Measurements from ENCODE around the gene TNS1.

The TNS1 gene

DNA sequence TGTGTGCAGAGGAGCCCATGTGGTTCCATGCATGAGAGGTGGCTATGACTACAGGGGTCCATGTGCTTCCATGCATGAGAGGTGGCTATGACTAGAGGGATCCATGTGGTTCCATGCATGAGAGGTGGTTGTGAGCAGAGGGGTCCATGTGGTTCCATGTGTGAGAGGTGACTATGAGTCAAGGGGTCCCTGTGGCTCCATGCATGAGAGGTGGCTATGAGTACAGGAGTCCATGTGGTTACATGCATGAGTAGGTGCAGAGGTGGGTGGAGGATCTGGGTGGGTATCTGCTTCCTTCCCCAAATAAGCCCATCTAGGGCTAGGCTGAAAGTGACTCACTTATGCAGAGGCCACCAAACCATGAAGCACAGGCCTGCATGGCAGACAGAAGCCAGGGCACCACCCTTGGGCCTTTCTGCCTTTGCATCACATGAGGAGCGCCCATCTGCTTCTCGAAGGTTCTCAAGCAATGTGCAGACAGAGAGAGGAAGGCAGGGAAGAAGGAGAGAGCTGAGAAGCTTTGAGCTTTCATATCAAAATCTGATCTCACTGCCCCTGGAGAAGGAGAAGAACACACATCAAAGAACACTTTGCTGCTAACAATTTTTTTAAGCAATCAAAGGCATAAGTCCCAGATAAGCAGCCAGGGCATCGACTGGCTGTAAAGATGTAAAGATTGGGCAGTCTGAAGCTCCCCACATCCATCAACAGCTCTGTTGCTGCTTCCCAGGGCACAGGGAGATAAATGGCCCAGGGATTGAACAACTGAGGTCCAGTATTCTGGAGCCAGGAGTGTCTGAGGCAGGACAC, 137.6 kb downstream of the TNS1 start:
- DNase-seq (ENCODE audit: extremely low spot score): no peak
- TF ChIP-seq FOXM1 (IDR thresholded peaks at IDR 0.05; ENCODE audit: borderline replicate concordance) (no peak), SP1 (IDR thresholded peaks at IDR 0.05) (no peak), HDGF (IDR thresholded peaks at IDR 0.05; ENCODE audit: borderline replicate concordance) (no peak), FOXK2 (IDR thresholded peaks at IDR 0.05) (no peak), BHLHE40 (IDR thresholded peaks at IDR 0.05; ENCODE audit: borderline replicate concordance) (no peak), FOXA1 (IDR thresholded peaks at IDR 0.05) (no peak), ELF4 (IDR thresholded peaks at IDR 0.05) (no peak), SUZ12 (IDR thresholded peaks at IDR 0.05) (no peak), L3MBTL2 (conservative IDR thresholded peaks at IDR 0.05) (no peak), CTBP1 (IDR thresholded peaks at IDR 0.05; ENCODE audit: borderline replicate concordance) (no peak), ARNT (IDR thresholded peaks at IDR 0.05) (no peak), NFRKB (IDR thresholded peaks at IDR 0.05) (no peak), ZNF384 (IDR thresholded peaks at IDR 0.05) (no peak), LEF1 (IDR thresholded peaks at IDR 0.05; ENCODE audit: borderline replicate concordance) (no peak), TARDBP (IDR thresholded peaks at IDR 0.05) (no peak)
- TF ChIP-seq, protein P1, sequence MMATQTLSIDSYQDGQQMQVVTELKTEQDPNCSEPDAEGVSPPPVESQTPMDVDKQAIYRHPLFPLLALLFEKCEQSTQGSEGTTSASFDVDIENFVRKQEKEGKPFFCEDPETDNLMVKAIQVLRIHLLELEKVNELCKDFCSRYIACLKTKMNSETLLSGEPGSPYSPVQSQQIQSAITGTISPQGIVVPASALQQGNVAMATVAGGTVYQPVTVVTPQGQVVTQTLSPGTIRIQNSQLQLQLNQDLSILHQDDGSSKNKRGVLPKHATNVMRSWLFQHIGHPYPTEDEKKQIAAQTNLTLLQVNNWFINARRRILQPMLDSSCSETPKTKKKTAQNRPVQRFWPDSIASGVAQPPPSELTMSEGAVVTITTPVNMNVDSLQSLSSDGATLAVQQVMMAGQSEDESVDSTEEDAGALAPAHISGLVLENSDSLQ (IDR thresholded peaks at IDR 0.05): no peak
- ChIA-PET CTCF (interaction anchor here (0.6 to 1.4 kb wide), 2 partner anchors 128 to 129 kb away, joined by 3 read pairs; no protein-coding TSS in a partner anchor), POLR2A (no interaction called here)

DNA sequence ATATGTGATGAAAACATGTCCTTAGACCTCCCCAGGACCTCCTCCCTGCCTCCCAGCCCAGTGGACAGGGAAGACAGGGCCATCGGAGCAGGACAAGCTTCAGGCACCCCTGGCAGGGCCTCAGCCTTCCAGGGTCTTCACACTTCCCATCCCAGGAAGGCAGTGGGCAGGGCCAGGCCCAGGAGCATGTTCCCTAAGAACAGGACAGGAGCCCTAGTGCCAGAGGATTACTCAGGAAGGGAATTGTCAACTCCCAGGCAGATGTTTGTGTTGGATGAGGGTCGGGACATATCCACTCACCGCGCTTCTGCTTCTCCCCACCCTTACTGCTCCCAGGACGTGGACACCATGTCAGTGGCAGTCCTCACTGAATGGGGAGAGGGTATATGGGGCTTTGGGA, 138.9 kb downstream of the TNS1 start:
- POLR2A ChIA-PET: no interaction called here
- no peak for DNase-seq (ENCODE audit: extremely low spot score)
- CTCF ChIA-PET: no interaction called here
- no peak for TF ChIP-seq FOXA1 (IDR thresholded peaks at IDR 0.05)
- TF ChIP-seq SUZ12 (IDR thresholded peaks at IDR 0.05): no peak
- no peak for TF ChIP-seq SP1 (IDR thresholded peaks at IDR 0.05)
- TF ChIP-seq FOXK2 (IDR thresholded peaks at IDR 0.05): no peak
- TF ChIP-seq BHLHE40 (IDR thresholded peaks at IDR 0.05; ENCODE audit: borderline replicate concordance): no peak
- TF ChIP-seq FOXM1 (IDR thresholded peaks at IDR 0.05; ENCODE audit: borderline replicate concordance): no peak
- no peak for TF ChIP-seq LEF1 (IDR thresholded peaks at IDR 0.05; ENCODE audit: borderline replicate concordance)
- no peak for TF ChIP-seq ARNT (IDR thresholded peaks at IDR 0.05)
- TF ChIP-seq NFRKB (IDR thresholded peaks at IDR 0.05): no peak
- no peak for TF ChIP-seq CTBP1 (IDR thresholded peaks at IDR 0.05; ENCODE audit: borderline replicate concordance)
- TF ChIP-seq, protein P1 (IDR thresholded peaks at IDR 0.05): no peak
- no peak for TF ChIP-seq ZNF384 (IDR thresholded peaks at IDR 0.05)
- no peak for TF ChIP-seq ELF4 (IDR thresholded peaks at IDR 0.05)
- no peak for TF ChIP-seq L3MBTL2 (conservative IDR thresholded peaks at IDR 0.05)
- TF ChIP-seq HDGF (IDR thresholded peaks at IDR 0.05; ENCODE audit: borderline replicate concordance): no peak
- no peak for TF ChIP-seq TARDBP (IDR thresholded peaks at IDR 0.05)

DNA sequence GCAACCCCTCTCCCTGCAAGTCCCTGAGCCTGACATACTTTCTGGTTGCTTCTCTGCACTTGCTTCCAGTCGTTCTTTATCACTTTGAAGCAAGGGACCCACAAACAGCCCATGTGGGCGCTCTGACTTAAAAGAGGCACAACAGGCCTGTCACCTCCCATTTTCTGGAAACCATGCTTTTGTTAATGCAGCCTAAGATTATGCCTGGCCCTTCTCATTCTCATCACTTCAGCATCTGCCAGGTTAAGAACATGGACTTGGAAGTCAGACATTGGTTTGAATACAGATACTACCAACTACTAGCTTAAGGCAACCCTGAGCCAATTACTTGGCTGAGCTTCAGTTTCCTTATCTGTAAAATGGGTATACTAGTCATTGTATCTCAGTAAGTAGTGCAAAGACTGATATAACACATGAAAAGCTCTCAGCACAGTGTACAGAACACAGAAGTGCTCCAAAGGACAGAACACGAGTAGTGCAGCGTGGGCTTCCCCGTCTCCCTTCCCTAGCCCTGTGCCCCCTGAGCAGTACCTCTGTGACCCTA, 141.4 kb downstream of the TNS1 start:
- ChIA-PET CTCF (no interaction called here), POLR2A (no interaction called here)
- TF ChIP-seq ELF4 (IDR thresholded peaks at IDR 0.05): no peak
- TF ChIP-seq HDGF (IDR thresholded peaks at IDR 0.05; ENCODE audit: borderline replicate concordance): no peak
- TF ChIP-seq LEF1 (IDR thresholded peaks at IDR 0.05; ENCODE audit: borderline replicate concordance): no peak
- no peak for TF ChIP-seq CTBP1 (IDR thresholded peaks at IDR 0.05; ENCODE audit: borderline replicate concordance)
- no peak for TF ChIP-seq FOXM1 (IDR thresholded peaks at IDR 0.05; ENCODE audit: borderline replicate concordance)

DNA sequence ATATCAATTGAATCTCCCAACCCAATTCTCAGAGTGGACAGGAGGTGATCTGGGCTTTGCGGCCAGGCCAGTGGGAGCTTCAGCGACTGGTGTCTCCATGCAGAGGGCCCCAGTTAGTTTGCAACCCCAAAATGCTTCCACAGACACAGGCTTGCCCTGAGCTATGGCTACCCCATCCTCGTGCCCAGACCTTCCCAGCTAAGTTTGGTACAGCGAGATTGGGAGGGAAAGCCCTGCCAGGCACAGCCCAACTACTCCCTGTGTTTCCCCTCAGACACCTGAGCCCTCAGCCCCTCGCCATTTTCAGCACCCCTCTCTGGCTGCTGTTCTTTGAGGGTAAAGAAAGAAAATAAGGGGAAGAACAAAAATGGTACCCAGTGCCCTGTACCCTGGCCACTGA, 142.9 kb downstream of the TNS1 start:
- TF ChIP-seq ZNF384 (IDR thresholded peaks at IDR 0.05): no peak
- TF ChIP-seq, protein P1 (IDR thresholded peaks at IDR 0.05): no peak
- no peak for TF ChIP-seq NFRKB (IDR thresholded peaks at IDR 0.05)
- no peak for TF ChIP-seq FOXK2 (IDR thresholded peaks at IDR 0.05)
- TF ChIP-seq FOXM1 (IDR thresholded peaks at IDR 0.05; ENCODE audit: borderline replicate concordance): no peak
- TF ChIP-seq FOXA1 (IDR thresholded peaks at IDR 0.05): no peak
- ChIA-PET CTCF (no interaction called here), POLR2A (no interaction called here)
- no peak for DNase-seq (ENCODE audit: extremely low spot score)

More for the DNA sequence above, 141.4 kb downstream of the TNS1 start:
- no peak for DNase-seq (ENCODE audit: extremely low spot score)

DNA sequence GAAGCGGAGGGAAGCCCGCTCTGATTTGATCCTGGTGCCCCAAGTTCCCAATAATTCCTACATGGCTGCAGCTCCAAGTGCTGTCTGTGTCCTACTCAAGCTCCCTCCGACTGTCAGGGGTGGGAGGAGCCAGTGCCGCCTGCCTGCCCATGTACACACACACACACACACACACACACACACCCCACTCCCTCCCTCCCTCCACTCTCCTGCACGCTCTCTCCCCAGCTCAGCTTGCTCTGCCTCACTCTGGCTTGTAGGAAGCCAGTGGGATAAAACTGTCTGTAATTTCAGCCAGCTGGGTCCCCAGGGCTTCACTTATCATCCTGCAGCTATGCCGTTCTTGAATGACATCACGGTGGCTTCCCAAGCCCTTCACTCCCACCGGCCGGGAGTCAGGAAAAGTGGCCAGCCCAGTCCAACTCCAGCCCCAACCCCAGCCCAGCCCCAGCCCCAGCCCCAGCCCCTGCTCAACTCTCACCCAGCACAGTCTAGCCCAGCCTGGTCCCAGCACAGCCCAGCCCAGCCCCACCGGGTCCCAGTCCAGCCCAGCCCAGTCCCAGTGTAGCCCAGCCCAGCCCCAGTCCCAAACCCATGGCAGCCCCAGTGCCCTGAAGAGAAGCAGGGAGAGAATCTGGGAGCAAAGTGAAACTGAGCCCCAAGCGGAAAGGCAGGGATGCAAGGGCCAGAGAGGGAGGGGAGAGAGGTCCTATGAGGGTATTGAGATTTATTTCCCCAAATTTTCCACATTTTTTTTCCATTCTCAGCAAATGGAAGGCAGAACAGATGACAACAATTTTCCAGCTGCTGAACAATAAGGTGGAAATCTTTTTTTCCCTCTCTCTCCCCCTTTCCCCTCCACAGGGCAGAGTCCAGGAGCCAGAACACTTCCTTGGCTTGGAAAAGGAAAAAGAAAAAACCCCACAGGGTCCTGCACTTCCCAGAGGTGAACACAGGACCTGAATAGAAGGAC, 144.0 kb downstream of the TNS1 start:
- TF ChIP-seq NFRKB (IDR thresholded peaks at IDR 0.05): no peak
- TF ChIP-seq LEF1 (IDR thresholded peaks at IDR 0.05; ENCODE audit: borderline replicate concordance): no peak
- no peak for TF ChIP-seq ELF4 (IDR thresholded peaks at IDR 0.05)
- TF ChIP-seq ARNT (IDR thresholded peaks at IDR 0.05): no peak
- no peak for TF ChIP-seq CTBP1 (IDR thresholded peaks at IDR 0.05; ENCODE audit: borderline replicate concordance)
- TF ChIP-seq L3MBTL2 (conservative IDR thresholded peaks at IDR 0.05): no peak
- TF ChIP-seq SP1 (IDR thresholded peaks at IDR 0.05): no peak
- ChIA-PET CTCF (interaction anchor here (0.8 kb wide), 1 partner anchor 21 kb away, joined by 3 read pairs; no protein-coding TSS in a partner anchor), POLR2A (interaction anchor here (0.6 kb wide), 1 partner anchor 22 kb away, joined by 3 read pairs; no protein-coding TSS in a partner anchor)
- peak; percentile 21 for DNase-seq (ENCODE audit: extremely low spot score)

All from HEK293T (cell line).